Activated CD8-positive, alpha-beta memory T cell treated with anti-CD3 and anti-CD28 coated beads for 1 hour (primary cell): ENCODE results near the gene KL.

Experiments used
- DNase-seq, 2 donors: peaks; one replicate each; pipeline ENCODE4 v3.0.0-alpha.2; 2020; ENCODE audit warnings: low read depth in 1 of 2; ENCODE audit errors: extremely low read depth in 1 of 2

Gene KL

GRCh38 chr13:33016414-33017322 lies at the start of gene KL:
Gene KL, plus strand, starts transcription at chr13:33016423. Its CDS starts 18 bp downstream, at chr13:33016441.
- DNase-seq, result no peak

- DNase-seq, result no peak
Observed at GRCh38 chr13:32967584-32968182, 48.5 kb upstream of the KL start.

- DNase-seq, result no peak
Observed at GRCh38 chr13:32968316-32968715, 47.9 kb upstream of the KL start.

- DNase-seq, result no peak
Observed at GRCh38 chr13:32968793-32969192, 47.4 kb upstream of the KL start.

- DNase-seq, result no peak
Observed at GRCh38 chr13:32969516-32969941, 46.7 kb upstream of the KL start.

- no peak for DNase-seq
Observed at GRCh38 chr13:32976056-32976805, 40.0 kb upstream of the KL start.

- no peak for DNase-seq
Observed at GRCh38 chr13:32976912-32977311, 39.3 kb upstream of the KL start.

- no peak for DNase-seq
Observed at GRCh38 chr13:32977321-32977720, 38.9 kb upstream of the KL start.

GRCh38 chr13:32978278-32978677 lies 37.9 kb upstream of the KL start:
- no peak for DNase-seq

GRCh38 chr13:32983058-32983457 lies 33.2 kb upstream of the KL start:
- DNase-seq, result no peak

GRCh38 chr13:32984857-32985626 lies 31.2 kb upstream of the KL start:
- no peak for DNase-seq

GRCh38 chr13:32986552-32986951 lies 29.7 kb upstream of the KL start:
- DNase-seq, result no peak

- no peak for DNase-seq
Observed at GRCh38 chr13:32987462-32987861, 28.8 kb upstream of the KL start.

GRCh38 chr13:32988608-32989289 lies 27.5 kb upstream of the KL start:
- DNase-seq, result no peak

- DNase-seq, result no peak
Observed at GRCh38 chr13:32989290-32989667, 26.9 kb upstream of the KL start.

- no peak for DNase-seq
Observed at GRCh38 chr13:32989942-32990341, 26.3 kb upstream of the KL start.

GRCh38 chr13:32993145-32993544 lies 23.1 kb upstream of the KL start:
- DNase-seq, result no peak

- DNase-seq, result no peak
Observed at GRCh38 chr13:32997399-32997798, 18.8 kb upstream of the KL start.

- DNase-seq, result no peak
Observed at GRCh38 chr13:32998966-32999365, 17.3 kb upstream of the KL start.

- DNase-seq, result no peak
Observed at GRCh38 chr13:33000365-33000764, 15.9 kb upstream of the KL start.
